LNCAP (cell line): ENCODE results near the gene MRO.

Experiments used
- TF ChIP-seq, protein P1 (sequence below): fragments of 450-650 bp; IDR thresholded peaks from 2 replicates; pipeline ENCODE4 v1.5.1; 2017; ENCODE audit warnings: mild to moderate bottlenecking

MRO gene

DNA sequence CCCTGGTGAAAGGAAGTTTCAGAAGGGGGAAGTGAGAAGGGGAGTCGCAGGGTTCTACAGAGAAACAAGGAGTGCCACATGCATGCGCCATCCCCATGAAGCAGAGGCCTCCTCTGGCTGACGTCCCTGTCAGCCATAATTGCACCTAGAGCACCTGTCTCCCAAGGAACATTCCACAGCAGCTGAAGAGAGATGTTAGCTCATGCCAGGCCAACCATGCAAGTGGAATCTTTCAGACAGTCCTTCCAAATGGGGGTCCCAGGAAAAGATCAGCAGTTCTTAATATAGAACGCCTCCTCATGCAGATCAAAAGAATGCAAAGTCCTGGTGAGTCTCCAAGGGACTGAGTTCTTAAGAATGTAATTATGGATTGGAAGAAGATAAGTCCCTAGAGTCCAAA, 29.6 kb downstream of the MRO start:
- TF ChIP-seq, protein P1, sequence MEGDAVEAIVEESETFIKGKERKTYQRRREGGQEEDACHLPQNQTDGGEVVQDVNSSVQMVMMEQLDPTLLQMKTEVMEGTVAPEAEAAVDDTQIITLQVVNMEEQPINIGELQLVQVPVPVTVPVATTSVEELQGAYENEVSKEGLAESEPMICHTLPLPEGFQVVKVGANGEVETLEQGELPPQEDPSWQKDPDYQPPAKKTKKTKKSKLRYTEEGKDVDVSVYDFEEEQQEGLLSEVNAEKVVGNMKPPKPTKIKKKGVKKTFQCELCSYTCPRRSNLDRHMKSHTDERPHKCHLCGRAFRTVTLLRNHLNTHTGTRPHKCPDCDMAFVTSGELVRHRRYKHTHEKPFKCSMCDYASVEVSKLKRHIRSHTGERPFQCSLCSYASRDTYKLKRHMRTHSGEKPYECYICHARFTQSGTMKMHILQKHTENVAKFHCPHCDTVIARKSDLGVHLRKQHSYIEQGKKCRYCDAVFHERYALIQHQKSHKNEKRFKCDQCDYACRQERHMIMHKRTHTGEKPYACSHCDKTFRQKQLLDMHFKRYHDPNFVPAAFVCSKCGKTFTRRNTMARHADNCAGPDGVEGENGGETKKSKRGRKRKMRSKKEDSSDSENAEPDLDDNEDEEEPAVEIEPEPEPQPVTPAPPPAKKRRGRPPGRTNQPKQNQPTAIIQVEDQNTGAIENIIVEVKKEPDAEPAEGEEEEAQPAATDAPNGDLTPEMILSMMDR = no peak

DNA sequence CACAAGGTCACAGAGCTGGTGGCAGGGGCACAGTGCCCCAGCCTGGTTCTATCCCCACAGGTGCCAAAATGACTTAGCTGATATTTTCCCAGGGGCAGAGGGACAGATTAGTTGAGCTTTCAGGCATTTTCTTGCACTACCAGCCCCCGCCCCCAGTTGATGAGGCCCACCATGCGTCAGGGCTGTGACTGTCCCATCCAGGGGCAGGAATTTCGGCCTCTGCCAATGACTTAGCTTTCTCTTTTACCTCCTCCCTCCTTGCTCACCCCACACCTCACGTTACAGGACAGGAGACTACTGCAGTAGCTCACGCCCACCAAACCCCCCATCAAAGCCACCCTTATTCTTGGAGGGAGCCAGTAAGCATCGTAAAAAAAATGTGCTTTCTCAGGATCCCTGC, 31.5 kb downstream of the MRO start:
- TF ChIP-seq, protein P1 = no peak

DNA sequence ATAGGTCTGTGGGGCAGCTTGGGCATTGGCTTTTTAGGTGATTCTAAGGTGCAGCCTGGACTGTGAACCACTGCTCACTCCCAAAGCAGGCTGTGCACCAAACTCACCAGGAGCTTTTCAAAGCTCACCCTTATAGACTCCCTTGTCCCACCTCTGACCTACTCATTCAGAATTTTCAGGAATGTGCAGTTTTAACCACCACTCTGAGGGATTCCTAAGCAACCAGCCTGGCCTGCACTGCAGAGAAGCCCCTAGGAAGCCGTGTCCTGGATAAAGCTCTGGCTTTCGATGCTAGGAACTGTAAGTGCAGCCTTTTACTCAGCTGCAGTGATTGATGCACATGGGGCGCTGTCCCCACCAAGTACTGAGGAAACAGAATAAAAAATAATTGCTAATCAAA, 33.0 kb downstream of the MRO start:
- TF ChIP-seq, protein P1 = no peak

DNA sequence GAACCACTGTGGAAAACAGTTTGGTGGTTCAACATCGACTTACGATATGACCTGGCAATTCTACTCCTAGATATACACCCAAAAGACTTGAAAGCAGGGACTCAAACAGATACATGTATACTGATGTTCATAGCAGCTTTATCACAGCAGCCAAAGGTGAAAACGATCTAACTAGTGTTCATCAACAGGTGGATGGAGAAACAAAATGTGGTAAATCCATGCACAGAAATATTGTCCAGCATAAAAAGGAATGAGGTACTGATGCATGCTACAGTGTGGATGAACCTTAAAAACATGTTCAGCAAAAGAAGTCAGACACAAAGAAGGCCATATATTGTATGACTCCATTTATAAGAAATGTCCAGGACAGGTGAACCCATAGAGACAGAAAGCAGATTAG, 36.3 kb downstream of the MRO start:
- TF ChIP-seq, protein P1 = no peak

DNA sequence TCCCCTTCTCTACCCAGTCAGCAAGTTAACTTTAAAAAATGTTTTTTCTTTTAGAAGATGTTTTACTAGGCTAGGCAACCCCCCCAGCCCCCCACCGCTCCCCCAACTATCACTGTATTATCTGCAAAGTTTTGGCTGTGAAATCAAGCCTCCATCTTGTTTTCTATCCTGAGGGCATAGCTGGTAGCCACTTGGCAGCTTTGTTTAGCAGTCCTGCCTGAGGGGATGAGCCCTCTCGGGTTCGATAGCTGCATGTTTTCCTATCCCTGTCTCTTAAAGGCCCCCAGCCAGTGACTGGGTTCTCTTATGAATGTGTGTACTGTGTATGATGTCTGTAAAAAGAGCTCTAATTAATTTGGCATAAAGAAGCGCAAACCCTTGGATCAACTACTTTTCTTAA, 43.4 kb downstream of the MRO start:
- TF ChIP-seq, protein P1 = no peak

DNA sequence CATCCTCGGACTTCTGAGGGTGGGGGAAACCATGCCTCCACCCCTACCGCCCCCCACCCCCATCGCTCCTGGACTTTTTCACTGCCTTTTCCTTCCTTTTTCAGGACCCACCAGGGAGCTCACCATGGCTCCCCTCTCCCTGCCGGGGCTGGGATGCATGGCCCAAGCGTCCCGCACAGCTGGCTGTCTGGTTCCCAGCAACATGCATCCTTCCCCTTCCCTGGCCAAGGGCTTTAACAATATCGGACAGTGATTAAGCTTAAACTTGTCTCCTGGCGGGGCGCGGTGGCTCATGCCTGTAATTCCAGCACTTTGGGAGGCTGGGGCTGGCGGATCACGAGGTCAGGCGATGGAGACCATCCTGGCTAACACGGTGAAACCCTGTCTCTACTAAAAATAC, 44.1 kb downstream of the MRO start:
- TF ChIP-seq, protein P1 = no peak

DNA sequence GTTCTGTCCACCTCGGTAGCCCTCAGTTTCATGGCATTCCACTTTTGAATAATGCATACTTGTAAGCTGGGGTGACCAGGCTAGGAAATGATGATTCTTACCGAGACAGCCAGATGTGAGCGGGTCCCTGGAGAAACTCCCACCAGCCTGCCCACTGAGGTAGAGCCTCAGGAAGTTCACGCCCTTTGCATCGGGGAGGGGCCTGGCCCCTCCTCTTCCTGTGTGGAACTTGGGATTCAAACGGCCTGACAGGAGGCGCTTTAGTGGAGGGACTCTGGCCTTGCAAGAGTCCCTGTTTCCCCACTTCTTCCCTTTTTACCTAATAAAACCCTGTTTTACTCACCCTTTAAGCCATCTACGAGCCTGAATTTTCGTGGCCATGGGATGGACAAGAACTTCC, 44.6 kb downstream of the MRO start:
- TF ChIP-seq, protein P1 = no peak

DNA sequence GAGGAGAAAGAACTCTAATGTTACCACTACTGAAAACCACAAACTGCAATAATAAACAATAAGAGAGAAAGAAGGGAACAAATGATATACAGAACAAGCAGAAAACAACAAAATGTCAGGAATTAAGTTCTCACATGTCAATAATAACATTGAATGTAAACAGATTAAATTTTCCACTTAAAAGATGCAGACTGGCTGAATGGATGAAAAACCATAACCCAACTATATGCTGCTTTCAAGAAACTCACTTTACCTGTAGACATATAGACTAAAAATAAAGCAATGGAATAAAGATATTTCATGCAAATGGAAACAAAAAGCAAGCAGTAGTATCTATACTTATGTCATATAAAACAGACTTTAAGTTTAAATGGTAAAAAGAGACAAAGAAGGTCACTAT, 50.4 kb downstream of the MRO start:
- TF ChIP-seq, protein P1 = no peak
